ENCODE data around the gene HTR5A. TPM values are rescaled to one million over a fixed set of nuclear protein-coding genes. Genes with fewer than 3 reads are reported as not detected.

Gene HTR5A
- total and polyA plus RNA-seq, 2 of the 13 experiments (the other 11 are each of a cell fraction or from before 2014, with no cell fraction given) = not detected

GRCh38 chr7:155069992-155070751, at the start of gene HTR5A (continued):
- TF ChIP-seq ZNF414 (CRISPR knock-in tag; IDR thresholded peaks at IDR 0.05) = peak; percentile 100
- no peak for TF ChIP-seq PCBP1 (IDR thresholded peaks at IDR 0.05; ENCODE audit: borderline replicate concordance, low read depth, low read length)
- TF ChIP-seq PBX2 (CRISPR knock-in tag; IDR thresholded peaks at IDR 0.05) = peak; percentile 49; the same call in 1 of the 2 replicates
- TF ChIP-seq REL (CRISPR knock-in tag; conservative IDR thresholded peaks at IDR 0.05) = peak; percentile 100
- TF ChIP-seq ZNF550 (CRISPR knock-in tag; IDR thresholded peaks at IDR 0.05; ENCODE audit: borderline replicate concordance) = peak; percentile 98
- TF ChIP-seq, protein P1, sequence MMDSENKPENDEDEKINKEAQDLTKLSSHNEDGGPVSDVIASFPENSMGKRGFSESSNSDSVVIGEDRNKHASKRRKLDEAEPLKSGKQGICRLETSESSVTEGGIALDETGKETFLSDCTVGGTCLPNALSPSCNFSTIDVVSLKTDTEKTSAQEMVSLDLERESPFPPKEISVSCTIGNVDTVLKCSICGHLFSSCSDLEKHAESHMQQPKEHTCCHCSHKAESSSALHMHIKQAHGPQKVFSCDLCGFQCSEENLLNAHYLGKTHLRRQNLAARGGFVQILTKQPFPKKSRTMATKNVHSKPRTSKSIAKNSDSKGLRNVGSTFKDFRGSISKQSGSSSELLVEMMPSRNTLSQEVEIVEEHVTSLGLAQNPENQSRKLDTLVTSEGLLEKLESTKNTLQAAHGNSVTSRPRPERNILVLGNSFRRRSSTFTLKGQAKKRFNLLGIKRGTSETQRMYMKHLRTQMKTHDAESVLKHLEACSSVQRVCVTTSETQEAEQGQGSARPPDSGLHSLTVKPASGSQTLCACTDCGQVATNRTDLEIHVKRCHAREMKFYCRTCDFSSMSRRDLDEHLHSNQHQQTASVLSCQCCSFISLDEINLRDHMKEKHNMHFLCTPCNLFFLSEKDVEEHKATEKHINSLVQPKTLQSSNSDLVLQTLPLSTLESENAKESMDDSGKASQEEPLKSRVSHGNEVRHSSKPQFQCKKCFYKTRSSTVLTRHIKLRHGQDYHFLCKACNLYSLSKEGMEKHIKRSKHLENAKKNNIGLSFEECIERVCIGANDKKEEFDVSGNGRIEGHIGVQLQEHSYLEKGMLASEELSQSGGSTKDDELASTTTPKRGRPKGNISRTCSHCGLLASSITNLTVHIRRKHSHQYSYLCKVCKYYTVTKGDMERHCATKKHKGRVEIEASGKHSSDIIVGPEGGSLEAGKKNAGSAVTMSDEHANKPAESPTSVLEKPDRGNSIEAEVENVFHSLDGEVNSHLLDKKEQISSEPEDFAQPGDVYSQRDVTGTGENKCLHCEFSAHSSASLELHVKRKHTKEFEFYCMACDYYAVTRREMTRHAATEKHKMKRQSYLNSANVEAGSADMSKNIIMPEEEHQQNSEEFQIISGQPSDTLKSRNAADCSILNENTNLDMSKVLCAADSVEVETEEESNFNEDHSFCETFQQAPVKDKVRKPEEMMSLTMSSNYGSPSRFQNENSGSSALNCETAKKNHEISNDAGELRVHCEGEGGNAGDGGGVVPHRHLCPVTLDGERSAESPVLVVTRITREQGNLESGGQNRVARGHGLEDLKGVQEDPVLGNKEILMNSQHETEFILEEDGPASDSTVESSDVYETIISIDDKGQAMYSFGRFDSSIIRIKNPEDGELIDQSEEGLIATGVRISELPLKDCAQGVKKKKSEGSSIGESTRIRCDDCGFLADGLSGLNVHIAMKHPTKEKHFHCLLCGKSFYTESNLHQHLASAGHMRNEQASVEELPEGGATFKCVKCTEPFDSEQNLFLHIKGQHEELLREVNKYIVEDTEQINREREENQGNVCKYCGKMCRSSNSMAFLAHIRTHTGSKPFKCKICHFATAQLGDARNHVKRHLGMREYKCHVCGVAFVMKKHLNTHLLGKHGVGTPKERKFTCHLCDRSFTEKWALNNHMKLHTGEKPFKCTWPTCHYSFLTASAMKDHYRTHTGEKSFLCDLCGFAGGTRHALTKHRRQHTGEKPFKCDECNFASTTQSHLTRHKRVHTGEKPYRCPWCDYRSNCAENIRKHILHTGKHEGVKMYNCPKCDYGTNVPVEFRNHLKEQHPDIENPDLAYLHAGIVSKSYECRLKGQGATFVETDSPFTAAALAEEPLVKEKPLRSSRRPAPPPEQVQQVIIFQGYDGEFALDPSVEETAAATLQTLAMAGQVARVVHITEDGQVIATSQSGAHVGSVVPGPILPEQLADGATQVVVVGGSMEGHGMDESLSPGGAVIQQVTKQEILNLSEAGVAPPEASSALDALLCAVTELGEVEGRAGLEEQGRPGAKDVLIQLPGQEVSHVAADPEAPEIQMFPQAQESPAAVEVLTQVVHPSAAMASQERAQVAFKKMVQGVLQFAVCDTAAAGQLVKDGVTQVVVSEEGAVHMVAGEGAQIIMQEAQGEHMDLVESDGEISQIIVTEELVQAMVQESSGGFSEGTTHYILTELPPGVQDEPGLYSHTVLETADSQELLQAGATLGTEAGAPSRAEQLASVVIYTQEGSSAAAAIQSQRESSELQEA (CRISPR knock-in tag; IDR thresholded peaks at IDR 0.05; ENCODE audit: not compliant biosample characterization) = peak; percentile 100
- peak; percentile 100 for TF ChIP-seq STAT5B (CRISPR knock-in tag; IDR thresholded peaks at IDR 0.05)
- no peak for TF ChIP-seq ZNF207 (IDR thresholded peaks at IDR 0.05; ENCODE audit: borderline replicate concordance)
- TF ChIP-seq SMARCE1 (IDR thresholded peaks at IDR 0.05; ENCODE audit: borderline replicate concordance) = no peak
- peak; percentile 100 for TF ChIP-seq KDM4B (CRISPR knock-in tag; IDR thresholded peaks at IDR 0.05)
- no peak for TF ChIP-seq MAFF (IDR thresholded peaks at IDR 0.05; ENCODE audit: low read depth, low read length)
- TF ChIP-seq RERE (CRISPR knock-in tag; IDR thresholded peaks at IDR 0.05; ENCODE audit: low read depth) = peak; percentile 96
- peak; percentile 100 for TF ChIP-seq ZNF563 (CRISPR knock-in tag; IDR thresholded peaks at IDR 0.05)
